Endodermal cell (in vitro differentiated cells): Measurements from ENCODE around the gene ALG1. TPM values are rescaled to one million over a fixed set of nuclear protein-coding genes. Genes with fewer than 3 reads are reported as not detected.

ENCODE experiments used
- DNase-seq: peaks from one replicate; pipeline ENCODE4 v3.0.0-alpha.2; 2017
- H3K27ac ChIP-seq: 2 replicates; pipeline ENCODE4 v1.5.1; 2013; ENCODE audit warnings: mild to moderate bottlenecking, low read depth, low read length, moderate library complexity
- H3K27me3 ChIP-seq: 2 replicates; pipeline ENCODE4 v1.6.1; 2013; ENCODE audit warnings: mild to moderate bottlenecking, low read length, moderate library complexity; ENCODE audit not compliant: insufficient read depth, control insufficient read depth, poor library complexity, severe bottlenecking
- H3K36me3 ChIP-seq: 2 replicates; pipeline ENCODE4 v1.7.0; 2013; ENCODE audit warnings: mild to moderate bottlenecking, low read length, moderate library complexity; ENCODE audit not compliant: control insufficient read depth, insufficient read depth
- H3K4me1 ChIP-seq: one replicate; pipeline ENCODE4 v1.7.0; 2013; ENCODE audit warnings: low read length; ENCODE audit not compliant: control insufficient read depth, insufficient read depth
- H3K4me3 ChIP-seq: 2 replicates; pipeline ENCODE4 v1.5.1; 2013; ENCODE audit warnings: mild to moderate bottlenecking, low read length, moderate library complexity
- H3K9ac ChIP-seq: 2 replicates; pipeline ENCODE4 v1.6.1; 2013; ENCODE audit warnings: mild to moderate bottlenecking, low read length, moderate library complexity; ENCODE audit not compliant: poor library complexity, severe bottlenecking; ENCODE audit errors: extremely low read depth
- H3K9me3 ChIP-seq: 2 replicates; pipeline ENCODE4 v1.6.1; 2013; ENCODE audit warnings: mild to moderate bottlenecking, low read length, moderate library complexity; ENCODE audit not compliant: control insufficient read depth
- H3K27ac Mint-ChIP-seq: 2 replicates; pipeline ENCODE4 v1.8.0; 2020; ENCODE audit warnings: mixed read lengths
- H3K27me3 Mint-ChIP-seq: 2 replicates; pipeline ENCODE4 v1.8.0; 2021; ENCODE audit warnings: mild to moderate bottlenecking, mixed read lengths; ENCODE audit not compliant: insufficient read depth
- H3K36me3 Mint-ChIP-seq: 2 replicates; pipeline ENCODE4 v1.8.0; 2020; ENCODE audit warnings: low read depth, mixed read lengths
- H3K4me1 Mint-ChIP-seq: 2 replicates; pipeline ENCODE4 v1.8.0; 2020; ENCODE audit warnings: mixed read lengths
- H3K4me3 Mint-ChIP-seq: 2 replicates; pipeline ENCODE4 v1.8.0; 2020; ENCODE audit warnings: mild to moderate bottlenecking, moderate library complexity, mixed read lengths
- H3K9me3 Mint-ChIP-seq: 2 replicates; pipeline ENCODE4 v1.8.0; 2020; ENCODE audit warnings: mild to moderate bottlenecking, mixed read lengths
- WGBS, 2 experiments: methylation state at CpG; one replicate each; pipeline versions ENCODE4 v1.1.5 to v1.1.7; 2013; ENCODE audit warnings: missing lambda C conversion rate in 2 of 2, mixed read lengths in 1 of 2; ENCODE audit not compliant: insufficient coverage in 1 of 2, insufficient read length in 1 of 2; 5-methylcytosine and 5-hydroxymethylcytosine counted together
- total RNA-seq, 2 donors: library from RNA; stranded (reverse); fragmentation: NEBNext Ultra II Directional in 1 of 2; extraction: Animal tissue kit (Norgen Biotek cat#: 25700) in 1 of 2; gene quantifications; 2 replicates in 1 of 2; 3 replicates in 1 of 2; pipeline ENCODE4 v1.2.1, GENCODE V29; 2021
- TF ChIP-seq, protein P1 (sequence below): fragments of 200-600 bp; sonication (generic); conservative IDR thresholded peaks from 2 replicates; pipeline ENCODE4 v1.5.0; 2021; ENCODE audit warnings: antibody characterized with exemption, mild to moderate bottlenecking

ALG1 gene
- total RNA-seq, 2 donors from 2014 or later = 25.1 to 32.3 TPM

GRCh38 chr16:5034167-5034523 lies 37.5 kb upstream of the ALG1 start:
- Histone ChIP-seq H3K36me3 (peaks cover 3% of the 10 kb centered on the region), H3K4me1 (peaks cover 10% of the 10 kb centered on the region), H3K9me3 (no peaks in the 10 kb centered on the region), H3K9ac (peak overlapping the region; percentile 81), H3K27me3 (peaks cover 6% of the 10 kb centered on the region), H3K4me3 (peak overlapping the region; percentile 82), H3K27ac (no peak overlapping the region)
- TF ChIP-seq, protein P1, sequence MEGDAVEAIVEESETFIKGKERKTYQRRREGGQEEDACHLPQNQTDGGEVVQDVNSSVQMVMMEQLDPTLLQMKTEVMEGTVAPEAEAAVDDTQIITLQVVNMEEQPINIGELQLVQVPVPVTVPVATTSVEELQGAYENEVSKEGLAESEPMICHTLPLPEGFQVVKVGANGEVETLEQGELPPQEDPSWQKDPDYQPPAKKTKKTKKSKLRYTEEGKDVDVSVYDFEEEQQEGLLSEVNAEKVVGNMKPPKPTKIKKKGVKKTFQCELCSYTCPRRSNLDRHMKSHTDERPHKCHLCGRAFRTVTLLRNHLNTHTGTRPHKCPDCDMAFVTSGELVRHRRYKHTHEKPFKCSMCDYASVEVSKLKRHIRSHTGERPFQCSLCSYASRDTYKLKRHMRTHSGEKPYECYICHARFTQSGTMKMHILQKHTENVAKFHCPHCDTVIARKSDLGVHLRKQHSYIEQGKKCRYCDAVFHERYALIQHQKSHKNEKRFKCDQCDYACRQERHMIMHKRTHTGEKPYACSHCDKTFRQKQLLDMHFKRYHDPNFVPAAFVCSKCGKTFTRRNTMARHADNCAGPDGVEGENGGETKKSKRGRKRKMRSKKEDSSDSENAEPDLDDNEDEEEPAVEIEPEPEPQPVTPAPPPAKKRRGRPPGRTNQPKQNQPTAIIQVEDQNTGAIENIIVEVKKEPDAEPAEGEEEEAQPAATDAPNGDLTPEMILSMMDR = no peak
- no peak for DNase-seq
- Mint-ChIP-seq H3K27me3 (peaks cover 11% of the 10 kb centered on the region), H3K27ac (peak overlapping the region; percentile 92), H3K36me3 (no peaks in the 10 kb centered on the region), H3K4me3 (peak overlapping the region; percentile 60), H3K9me3 (no peaks in the 10 kb centered on the region), H3K4me1 (peaks cover 32% of the 10 kb centered on the region)
- WGBS, 2 experiments = 45 to 54% methylated on average over 2 of the region's 2 CpGs

- Mint-ChIP-seq H3K27ac (peak overlapping the region; percentile 84), H3K27me3 (peaks cover 17% of the 10 kb centered on the region), H3K4me3 (no peak overlapping the region), H3K36me3 (no peaks in the 10 kb centered on the region), H3K9me3 (no peaks in the 10 kb centered on the region), H3K4me1 (peaks cover 32% of the 10 kb centered on the region)
- H3K36me3 ChIP-seq = no peaks in the 10 kb centered on the region
- peaks cover 8% of the 10 kb centered on the region for H3K27me3 ChIP-seq
- no peaks in the 10 kb centered on the region for H3K9me3 ChIP-seq
- TF ChIP-seq, protein P1 = no peak
- DNase-seq = no peak
- WGBS, 2 experiments = 97 to 100% methylated on average over 1 of the region's 1 CpG
- H3K4me1 ChIP-seq = peaks cover 10% of the 10 kb centered on the region
- no peak overlapping the region for H3K4me3 ChIP-seq
- H3K9ac ChIP-seq = peak overlapping the region; percentile 42
- H3K27ac ChIP-seq = no peak overlapping the region
Observed at GRCh38 chr16:5035909-5036227, 35.8 kb upstream of the ALG1 start.

DNA sequence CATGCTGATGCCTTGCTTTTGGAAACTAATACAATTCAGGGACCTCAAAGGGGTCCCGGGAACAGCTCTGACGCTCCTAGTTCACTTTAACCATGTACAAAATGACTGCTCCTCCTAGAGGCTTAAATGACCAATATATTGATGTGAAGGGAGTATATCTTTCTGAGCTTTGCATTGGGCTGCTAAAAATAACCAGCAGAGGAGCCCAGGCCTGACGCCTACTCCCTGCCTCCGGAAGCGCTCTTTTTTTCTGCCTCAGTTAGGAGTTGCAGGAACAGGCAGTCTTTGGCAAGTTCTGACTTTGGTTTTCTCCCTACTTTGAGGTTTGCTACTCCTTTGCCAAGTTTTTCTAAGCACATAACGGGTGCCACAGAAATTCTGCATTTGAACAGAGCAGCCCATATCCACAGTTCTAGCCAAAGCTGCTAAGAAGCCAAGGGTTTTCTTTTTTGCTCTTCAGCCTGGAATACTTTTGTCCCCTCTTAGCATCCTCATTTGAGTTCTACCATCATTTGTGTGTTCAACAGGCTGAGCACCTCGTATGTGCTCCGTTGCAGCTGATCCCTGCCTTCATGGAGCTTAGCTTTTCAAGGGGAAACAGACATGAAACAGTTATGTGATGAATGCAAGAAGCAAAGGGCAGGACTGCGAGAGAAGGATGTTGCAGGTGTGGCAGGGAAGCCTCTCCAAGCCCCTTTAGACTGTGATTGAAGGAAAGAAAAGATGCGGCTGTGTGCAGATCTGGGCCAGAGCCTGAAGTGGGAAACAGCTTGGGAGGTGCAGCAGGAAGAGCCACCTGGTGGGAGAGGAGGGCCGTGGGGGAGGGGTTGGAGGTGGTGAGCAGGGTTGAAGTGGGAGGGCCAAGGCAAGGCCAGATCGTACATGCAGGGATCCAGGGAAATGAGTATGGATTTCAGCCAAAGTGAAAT lies 35.2 kb upstream of the ALG1 start:
- Mint-ChIP-seq H3K36me3 (no peaks in the 10 kb centered on the region), H3K27ac (peak overlapping the region; percentile 84), H3K4me1 (peaks cover 32% of the 10 kb centered on the region), H3K4me3 (peak overlapping the region; percentile 14), H3K9me3 (no peaks in the 10 kb centered on the region), H3K27me3 (peaks cover 24% of the 10 kb centered on the region)
- Histone ChIP-seq H3K9me3 (no peaks in the 10 kb centered on the region), H3K36me3 (no peaks in the 10 kb centered on the region), H3K27ac (no peak overlapping the region), H3K4me1 (peaks cover 10% of the 10 kb centered on the region), H3K4me3 (no peak overlapping the region), H3K27me3 (peaks cover 12% of the 10 kb centered on the region), H3K9ac (no peak overlapping the region)
- TF ChIP-seq, protein P1 = peak; percentile 2
- WGBS, 2 experiments = 66 to 72% methylated on average over 8 to 12 of the region's 12 CpGs
- DNase-seq = peak; percentile 81
